Measurements from ENCODE around the gene RPTOR.

Gene RPTOR

GRCh38 chr17:80643326-80644099 is 98.9 kb downstream of the RPTOR start:
- ChIA-PET POLR2A (no interaction called here), CTCF (interaction anchor here (1.2 to 1.5 kb wide), 2 partner anchors 13 to 68 kb away, joined by 4 read pairs; no protein-coding TSS in a partner anchor)
- DNase-seq (ENCODE audit: extremely low spot score), result no peak
- TF ChIP-seq, protein P1, sequence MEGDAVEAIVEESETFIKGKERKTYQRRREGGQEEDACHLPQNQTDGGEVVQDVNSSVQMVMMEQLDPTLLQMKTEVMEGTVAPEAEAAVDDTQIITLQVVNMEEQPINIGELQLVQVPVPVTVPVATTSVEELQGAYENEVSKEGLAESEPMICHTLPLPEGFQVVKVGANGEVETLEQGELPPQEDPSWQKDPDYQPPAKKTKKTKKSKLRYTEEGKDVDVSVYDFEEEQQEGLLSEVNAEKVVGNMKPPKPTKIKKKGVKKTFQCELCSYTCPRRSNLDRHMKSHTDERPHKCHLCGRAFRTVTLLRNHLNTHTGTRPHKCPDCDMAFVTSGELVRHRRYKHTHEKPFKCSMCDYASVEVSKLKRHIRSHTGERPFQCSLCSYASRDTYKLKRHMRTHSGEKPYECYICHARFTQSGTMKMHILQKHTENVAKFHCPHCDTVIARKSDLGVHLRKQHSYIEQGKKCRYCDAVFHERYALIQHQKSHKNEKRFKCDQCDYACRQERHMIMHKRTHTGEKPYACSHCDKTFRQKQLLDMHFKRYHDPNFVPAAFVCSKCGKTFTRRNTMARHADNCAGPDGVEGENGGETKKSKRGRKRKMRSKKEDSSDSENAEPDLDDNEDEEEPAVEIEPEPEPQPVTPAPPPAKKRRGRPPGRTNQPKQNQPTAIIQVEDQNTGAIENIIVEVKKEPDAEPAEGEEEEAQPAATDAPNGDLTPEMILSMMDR (IDR thresholded peaks at IDR 0.05; ENCODE audit: control extremely low read depth, extremely low read depth, low read depth, missing control alignments), result no peak

DNA sequence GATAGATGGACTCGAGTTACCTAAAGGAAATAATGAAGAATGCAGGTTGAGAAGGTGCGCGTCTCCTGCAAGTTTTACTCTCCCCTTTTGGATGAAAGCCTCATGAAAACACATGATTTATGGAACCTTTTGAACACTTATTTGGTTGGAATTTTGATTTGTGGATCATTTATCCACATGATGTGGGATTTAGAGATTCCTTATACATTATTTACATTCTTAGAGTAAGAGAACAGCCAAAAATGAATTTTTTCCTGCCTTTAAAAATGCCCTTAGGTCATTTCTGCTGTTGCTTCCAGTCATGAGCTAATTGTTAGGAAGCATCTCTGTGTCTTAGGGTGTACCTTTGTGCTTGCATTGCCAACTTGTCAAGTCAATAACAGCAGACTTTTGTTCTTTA is 99.9 kb downstream of the RPTOR start:
- DNase-seq (ENCODE audit: extremely low spot score), result no peak
- POLR2A ChIA-PET, result no interaction called here
- CTCF ChIA-PET, result no interaction called here
- TF ChIP-seq, protein P1 (IDR thresholded peaks at IDR 0.05; ENCODE audit: control extremely low read depth, extremely low read depth, low read depth, missing control alignments), result no peak

GRCh38 chr17:80645706-80646325 is 101.2 kb downstream of the RPTOR start:
- ChIA-PET POLR2A (no interaction called here), CTCF (no interaction called here)
- DNase-seq (ENCODE audit: extremely low spot score), result no peak
- TF ChIP-seq, protein P1 (IDR thresholded peaks at IDR 0.05; ENCODE audit: control extremely low read depth, extremely low read depth, low read depth, missing control alignments), result no peak

DNA sequence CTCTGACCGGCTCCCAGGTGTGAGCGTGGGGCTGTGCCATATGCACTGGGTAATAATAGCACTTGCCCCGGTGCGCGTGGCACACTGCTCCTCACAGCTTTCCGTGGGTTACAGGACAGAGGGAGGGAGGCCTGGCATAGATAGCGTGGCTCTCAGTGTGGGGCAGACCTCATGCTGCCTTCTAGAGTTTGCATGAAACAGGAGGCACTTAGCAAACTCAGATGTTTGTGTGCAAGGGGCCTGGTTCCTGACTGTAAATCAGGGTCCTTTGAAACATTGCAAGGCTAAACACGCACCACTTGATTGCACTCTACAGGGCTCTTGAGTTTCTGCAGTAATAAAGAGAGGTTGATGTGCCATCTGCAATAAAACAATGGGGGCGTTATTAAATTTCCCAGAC is 101.7 kb downstream of the RPTOR start:
- CTCF ChIA-PET, result no interaction called here

GRCh38 chr17:80647746-80648145 is 103.1 kb downstream of the RPTOR start:
- ChIA-PET POLR2A (interaction anchor here (0.5 kb wide), 1 partner anchor 41 kb away, joined by 3 read pairs; no protein-coding TSS in a partner anchor), CTCF (interaction anchor here (1.2 kb wide), 1 partner anchor 10 kb away, joined by 3 read pairs; no protein-coding TSS in a partner anchor)
- TF ChIP-seq, protein P1 (IDR thresholded peaks at IDR 0.05; ENCODE audit: control extremely low read depth, extremely low read depth, low read depth, missing control alignments), result no peak
- no peak for DNase-seq (ENCODE audit: extremely low spot score)

More for the DNA sequence above, 101.7 kb downstream of the RPTOR start:
- POLR2A ChIA-PET, result no interaction called here
- DNase-seq (ENCODE audit: extremely low spot score), result no peak
- TF ChIP-seq, protein P1 (IDR thresholded peaks at IDR 0.05; ENCODE audit: control extremely low read depth, extremely low read depth, low read depth, missing control alignments), result no peak

DNA sequence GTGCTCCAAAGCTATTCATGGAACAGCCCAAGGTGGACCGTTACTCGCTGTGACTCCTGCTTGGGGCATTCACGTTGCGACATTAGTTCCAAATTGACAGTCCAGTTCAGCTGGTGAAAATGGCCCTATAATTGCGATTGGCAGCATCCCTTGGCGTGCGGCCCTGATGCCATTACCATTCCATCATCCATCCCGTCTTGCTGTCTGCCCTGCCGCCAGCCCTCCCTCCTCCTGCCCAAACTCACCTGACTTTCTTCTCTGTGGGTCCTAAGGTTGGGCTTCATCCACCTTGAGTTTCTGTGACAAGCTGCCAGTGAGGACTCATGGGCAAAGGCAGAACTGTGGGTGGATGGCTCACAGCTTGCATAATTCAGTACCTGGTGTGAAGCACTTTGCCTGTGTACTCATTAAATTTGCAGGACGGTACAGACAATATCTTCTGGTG is 104.6 kb downstream of the RPTOR start:
- ChIA-PET CTCF (interaction anchor here (0.9 to 2.8 kb wide), 3 partner anchors 9 to 151 kb away, joined by 3 to 9 read pairs (median 3); no protein-coding TSS in a partner anchor), POLR2A (no interaction called here)
- DNase-seq (ENCODE audit: extremely low spot score), result no peak
- TF ChIP-seq, protein P1 (IDR thresholded peaks at IDR 0.05; ENCODE audit: control extremely low read depth, extremely low read depth, low read depth, missing control alignments), result no peak

Data from GM10248 (cell line).